HG02943 (cell line): ENCODE measurements around the gene CEP250.

Experiments
- ATAC-seq: cut with Tn5 transposase; IDR thresholded peaks from one replicate; pipeline ENCODE4 v1.9.1; 2021; ENCODE audit warnings: mild to moderate bottlenecking, low read depth, moderate library complexity; ENCODE audit not compliant: unreplicated experiment

The CEP250 gene

DNA sequence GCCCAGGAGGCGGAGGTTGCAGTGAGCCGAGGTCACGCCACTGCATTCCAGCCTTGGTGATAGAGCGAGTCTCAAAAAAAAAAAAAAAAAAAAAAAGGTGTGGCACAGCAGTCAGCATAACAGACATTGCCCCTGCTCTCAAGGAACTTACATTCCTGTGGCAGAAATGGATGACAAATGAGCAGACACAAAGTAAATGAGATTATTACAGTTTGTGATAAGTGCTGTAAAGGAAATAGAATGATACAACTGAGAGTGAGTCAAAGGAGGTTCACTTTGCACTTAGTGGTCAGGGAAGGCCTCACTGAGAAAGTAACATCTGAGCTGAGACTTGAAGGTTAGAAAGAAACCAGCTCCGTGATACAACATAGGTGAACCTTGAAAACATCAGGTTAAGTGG is 36.4 kb downstream of the CEP250 start:
- ATAC-seq: no peak

DNA sequence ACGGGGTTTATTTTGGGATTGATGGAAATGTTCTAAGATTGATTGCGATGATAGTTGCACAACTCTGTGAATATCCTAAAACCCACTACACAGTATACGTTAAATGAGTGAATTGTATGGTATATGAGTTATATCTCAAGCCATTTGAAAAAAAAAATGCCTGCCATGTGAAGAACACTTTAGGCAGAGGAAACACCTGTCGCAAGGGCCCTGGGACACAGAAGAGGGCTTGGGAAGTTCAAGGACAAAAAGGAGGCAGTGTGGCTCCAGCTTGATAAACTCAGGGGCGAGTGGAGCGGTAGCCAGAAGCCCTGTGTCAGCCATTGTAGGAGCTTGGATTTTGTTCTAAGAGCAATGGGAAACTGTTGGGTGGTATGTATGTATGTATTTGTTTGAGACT is 37.0 kb downstream of the CEP250 start:
- no peak for ATAC-seq

DNA sequence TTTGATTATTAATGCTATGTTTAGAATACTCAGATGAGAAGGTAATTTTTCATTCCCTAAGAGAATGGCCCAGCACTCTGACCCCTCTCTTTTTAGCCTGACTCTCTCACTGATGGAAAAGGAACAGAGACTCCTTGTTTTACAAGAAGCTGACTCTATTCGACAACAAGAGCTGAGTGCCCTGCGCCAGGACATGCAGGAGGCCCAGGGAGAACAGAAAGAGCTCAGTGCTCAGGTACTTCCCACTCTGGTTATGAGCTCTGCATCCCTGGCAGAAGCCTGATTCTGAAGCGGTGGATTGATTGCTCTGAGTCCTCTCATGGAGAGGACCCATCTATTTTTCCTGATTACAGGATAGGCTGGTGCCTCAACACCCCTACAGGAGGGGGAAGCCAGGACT is 41.1 kb downstream of the CEP250 start:
- no peak for ATAC-seq

DNA sequence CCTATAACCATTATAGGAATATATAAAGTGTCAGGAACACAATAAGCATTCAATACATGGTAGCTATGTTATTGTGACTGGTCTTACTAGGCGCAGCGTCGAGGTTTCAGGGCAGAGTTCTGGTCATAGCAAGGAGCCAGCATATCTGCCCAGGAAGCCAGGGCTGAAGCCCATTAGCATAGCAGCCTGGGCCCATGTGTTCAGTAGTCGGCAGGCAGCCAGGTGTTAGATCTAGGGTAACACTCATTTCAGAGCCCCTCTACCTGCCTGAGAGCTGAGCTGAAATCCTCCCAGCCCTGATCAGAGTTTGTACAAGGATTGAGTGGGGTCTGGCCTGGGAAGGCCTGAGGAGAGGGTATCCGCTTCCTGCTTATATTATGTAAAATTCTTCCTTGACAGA is 41.9 kb downstream of the CEP250 start:
- ATAC-seq: no peak

DNA sequence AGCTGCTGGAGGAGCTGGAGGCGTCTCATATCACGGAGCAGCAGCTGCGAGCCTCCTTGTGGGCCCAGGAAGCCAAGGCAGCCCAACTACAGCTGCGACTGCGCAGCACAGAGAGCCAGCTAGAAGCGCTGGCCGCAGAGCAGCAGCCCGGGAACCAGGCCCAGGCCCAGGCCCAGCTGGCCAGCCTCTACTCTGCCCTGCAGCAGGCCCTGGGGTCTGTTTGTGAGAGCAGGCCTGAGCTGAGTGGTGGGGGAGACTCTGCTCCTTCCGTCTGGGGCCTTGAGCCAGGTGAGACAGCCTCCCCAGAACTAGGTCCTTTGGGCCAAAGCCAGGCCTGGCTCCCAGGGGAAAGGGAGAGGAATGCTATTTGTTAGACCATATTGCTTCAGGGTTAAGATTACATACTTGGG is 42.4 kb downstream of the CEP250 start:
- ATAC-seq: no peak

DNA sequence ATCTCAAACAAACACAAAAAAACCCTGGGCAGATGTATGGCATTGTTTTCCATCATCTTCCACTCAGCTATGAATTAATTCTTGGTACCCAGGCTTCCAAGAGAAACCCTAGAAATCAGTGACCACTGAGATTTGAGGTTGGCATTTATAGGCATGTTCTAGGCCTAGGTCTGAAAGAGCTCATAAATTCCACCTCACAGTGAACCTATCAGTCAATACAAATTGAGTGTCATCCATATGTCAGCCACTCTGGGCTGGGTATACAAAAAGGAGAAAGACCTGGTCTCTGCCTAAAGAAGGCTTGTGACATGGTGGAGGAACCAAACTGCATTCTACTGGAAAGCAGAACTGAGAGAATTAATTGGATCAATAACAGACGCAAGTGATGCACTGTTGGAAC is 43.9 kb downstream of the CEP250 start:
- no peak for ATAC-seq

DNA sequence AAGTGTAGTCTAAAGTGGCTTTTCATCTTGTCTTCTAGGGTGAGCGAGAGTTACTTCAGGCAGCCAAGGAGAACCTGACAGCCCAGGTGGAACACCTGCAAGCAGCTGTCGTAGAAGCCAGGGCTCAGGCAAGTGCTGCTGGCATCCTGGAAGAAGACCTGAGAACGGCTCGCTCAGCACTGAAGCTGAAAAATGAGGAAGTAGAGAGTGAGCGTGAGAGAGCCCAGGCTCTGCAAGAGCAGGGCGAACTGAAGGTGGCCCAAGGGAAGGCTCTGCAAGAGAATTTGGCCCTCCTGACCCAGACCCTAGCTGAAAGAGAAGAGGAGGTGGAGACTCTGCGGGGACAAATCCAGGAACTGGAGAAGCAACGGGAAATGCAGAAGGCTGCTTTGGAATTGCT is 47.0 kb downstream of the CEP250 start:
- no peak for ATAC-seq

DNA sequence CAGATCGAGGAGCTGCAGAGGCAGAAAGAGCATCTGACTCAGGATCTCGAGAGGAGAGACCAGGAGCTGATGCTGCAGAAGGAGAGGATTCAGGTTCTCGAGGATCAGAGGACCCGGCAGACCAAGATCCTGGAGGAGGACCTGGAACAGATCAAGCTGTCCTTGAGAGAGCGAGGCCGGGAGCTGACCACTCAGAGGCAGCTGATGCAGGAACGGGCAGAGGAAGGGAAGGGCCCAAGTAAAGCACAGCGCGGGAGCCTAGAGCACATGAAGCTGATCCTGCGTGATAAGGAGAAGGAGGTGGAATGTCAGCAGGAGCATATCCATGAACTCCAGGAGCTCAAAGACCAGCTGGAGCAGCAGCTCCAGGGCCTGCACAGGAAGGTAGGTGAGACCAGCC is 47.9 kb downstream of the CEP250 start:
- no peak for ATAC-seq

DNA sequence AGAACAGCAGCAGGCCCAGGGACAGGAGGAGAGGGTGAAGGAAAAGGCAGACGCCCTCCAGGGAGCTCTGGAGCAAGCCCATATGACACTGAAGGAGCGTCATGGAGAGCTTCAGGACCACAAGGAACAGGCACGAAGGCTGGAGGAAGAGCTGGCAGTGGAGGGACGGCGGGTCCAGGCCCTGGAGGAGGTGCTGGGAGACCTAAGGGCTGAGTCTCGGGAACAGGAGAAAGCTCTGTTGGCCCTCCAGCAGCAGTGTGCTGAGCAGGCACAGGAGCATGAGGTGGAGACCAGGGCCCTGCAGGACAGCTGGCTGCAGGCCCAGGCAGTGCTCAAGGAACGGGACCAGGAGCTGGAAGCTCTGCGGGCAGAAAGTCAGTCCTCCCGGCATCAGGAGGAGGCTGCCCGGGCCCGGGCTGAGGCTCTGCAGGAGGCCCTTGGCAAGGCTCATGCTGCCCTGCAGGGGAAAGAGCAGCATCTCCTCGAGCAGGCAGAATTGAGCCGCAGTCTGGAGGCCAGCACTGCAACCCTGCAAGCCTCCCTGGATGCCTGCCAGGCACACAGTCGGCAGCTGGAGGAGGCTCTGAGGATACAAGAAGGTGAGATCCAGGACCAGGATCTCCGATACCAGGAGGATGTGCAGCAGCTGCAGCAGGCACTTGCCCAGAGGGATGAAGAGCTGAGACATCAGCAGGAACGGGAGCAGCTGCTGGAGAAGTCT is 48.6 kb downstream of the CEP250 start:
- no peak for ATAC-seq

DNA sequence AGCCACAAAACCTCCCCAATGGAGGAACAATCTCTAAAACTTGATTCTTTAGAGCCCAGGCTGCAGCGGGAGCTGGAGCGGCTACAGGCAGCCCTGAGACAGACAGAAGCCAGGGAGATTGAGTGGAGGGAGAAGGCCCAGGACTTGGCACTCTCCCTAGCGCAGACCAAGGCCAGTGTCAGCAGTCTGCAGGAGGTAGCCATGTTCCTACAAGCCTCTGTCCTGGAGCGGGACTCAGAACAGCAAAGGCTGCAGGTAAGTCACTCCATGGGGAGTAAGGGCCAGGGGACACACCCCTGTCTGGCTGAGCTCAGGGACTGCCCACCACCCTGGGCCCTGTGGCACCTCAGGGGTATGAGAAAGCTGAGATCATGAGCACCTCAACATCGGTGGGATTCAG is 49.4 kb downstream of the CEP250 start:
- ATAC-seq: no peak

DNA sequence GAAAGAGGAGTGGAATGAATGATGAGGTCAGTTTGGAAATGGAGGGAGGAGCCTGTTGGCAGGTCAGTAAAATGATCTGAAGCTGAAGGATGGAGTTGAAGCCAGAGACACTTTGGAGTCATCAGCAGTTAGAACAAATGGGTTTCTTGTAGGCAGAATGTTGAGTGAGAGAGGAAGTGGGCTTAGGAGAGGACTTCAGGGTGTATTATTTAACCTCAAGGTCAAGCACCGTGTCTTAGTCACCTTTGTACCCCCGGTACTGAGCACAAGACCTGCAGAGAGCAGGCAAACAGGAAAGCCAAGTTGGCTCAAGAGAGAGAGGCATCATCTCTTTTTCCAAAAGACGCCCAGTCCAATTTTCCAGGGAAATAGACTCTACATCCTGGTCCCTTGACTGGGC is 50.8 kb downstream of the CEP250 start:
- ATAC-seq: no peak

DNA sequence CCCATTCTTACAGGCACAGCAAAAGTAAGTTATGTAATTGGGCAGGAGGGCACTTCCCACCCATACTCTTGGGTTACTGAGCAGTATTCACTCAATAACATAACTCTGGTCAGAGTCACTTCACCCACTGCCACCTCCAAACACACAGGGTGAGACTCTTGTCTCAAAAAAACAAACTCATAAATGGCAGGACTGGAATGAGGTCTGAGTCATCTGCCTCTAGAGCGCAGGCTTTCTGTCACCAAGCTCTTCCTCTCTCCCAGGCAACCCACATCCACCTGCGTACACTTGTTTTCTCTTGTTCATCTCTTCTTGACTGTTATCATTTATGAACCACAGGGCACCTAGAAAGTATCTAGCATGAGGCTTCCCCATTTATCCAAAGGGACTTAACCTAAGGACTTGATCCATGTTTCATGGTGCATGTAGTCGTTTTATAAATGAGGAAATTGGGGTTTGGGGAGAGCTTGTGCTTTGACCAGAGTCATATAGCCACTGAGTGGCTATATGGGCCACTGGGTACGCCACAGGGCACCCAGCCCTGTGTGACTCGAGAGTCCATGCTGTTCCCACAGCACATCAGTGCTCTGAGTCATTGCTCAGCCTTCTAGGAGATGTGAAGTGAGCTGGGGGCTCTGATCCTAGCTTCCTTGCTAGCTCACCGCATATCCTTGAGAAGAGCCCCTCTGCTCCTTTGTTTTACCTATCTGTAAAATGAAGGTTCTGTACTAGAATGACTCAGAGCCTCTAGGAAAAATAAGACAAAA is 51.7 kb downstream of the CEP250 start:
- no peak for ATAC-seq

DNA sequence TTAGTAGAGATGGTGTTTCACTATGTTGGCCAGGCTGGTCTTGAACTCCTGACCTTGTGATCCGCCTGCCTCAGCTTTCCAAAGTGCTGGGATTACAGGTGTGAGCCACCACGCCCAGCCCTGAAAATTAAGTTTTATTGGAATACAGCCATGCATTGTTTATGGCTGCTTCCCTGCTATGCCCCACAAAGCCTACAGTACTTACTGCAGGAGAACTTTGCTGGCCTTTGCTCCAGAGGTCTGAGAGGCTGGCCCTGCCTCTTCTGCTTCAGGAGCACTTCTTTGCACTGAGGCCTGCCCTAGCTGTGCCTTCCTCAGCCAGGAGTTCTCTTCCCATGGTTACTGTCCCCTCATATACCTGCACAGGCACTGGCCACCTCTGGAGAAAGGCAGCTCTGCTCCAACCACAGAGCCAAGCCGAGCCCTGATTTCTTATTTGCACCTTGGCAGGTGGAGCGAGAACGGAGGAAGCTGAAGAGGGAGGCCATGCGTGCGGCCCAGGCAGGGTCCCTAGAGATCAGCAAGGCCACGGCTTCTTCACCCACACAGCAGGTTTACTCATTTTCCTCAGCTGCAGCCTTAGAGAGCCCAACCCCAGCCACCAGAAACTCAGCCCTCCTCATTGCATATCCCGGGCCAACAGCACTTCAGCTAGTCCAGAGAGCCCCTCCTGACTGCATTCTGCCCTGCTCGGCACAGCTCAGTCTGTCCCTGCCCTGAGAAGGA is 53.3 kb downstream of the CEP250 start:
- ATAC-seq: no peak

DNA sequence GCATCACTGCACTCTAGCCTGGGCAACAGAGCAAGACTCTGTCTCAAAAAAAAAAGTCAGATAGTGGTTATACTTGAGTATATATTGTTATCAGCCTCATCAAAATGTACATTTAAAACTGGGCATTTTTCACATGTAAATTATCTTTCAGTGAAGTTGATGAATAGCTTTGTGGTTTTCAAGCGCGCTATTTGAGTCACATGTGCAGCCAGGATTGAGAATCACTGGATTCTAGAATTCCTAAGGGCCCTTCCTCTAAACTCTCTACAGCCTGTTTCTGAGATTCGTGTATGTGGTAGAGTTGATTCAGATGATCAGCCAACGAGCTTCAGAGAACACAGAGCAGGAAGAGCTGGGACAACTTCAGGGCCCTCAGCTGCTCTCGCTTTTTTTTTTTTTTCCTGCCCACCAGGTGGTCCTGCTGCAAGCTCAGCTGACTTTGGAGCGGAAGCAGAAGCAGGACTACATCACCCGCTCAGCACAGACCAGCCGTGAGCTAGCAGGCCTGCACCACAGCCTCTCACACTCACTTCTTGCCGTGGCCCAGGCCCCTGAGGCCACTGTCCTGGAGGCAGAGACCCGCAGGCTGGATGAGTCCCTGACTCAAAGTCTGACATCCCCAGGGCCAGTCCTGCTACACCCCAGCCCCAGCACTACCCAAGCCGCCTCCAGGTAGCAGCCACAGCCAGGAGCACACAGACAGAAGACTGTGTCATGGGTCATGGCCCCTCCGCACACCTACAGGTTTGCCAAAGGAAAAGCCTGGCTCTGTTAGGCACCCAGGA is 55.7 kb downstream of the CEP250 start:
- no peak for ATAC-seq

DNA sequence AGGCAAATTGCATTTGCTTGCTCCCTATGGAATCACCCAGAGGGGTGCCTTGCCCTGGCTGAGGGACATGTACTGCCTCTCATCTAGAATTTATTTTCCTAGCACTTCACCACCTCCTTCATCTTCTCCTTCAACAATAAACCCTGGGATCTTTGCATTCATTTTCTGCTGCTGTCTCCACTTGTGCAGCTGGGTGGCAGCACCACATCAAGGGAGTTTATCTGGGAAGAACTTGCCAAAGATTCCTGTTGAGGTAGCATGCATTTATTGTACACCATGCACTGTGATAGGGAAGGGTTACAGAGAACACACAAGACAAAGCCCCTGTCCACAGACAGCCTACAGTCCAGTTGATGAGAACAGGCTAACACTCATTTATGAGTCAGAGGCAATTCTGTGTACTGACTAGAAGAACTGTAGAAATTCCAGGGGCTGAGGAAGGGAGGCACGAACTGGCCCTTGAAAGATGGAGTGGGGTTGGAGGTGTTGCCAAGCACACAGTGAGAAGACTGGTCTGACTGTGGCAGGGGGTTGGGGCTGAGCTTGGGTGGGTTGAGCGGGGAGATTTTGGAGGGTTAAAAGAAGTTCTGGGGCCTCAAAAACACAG is 56.5 kb downstream of the CEP250 start:
- no peak for ATAC-seq

DNA sequence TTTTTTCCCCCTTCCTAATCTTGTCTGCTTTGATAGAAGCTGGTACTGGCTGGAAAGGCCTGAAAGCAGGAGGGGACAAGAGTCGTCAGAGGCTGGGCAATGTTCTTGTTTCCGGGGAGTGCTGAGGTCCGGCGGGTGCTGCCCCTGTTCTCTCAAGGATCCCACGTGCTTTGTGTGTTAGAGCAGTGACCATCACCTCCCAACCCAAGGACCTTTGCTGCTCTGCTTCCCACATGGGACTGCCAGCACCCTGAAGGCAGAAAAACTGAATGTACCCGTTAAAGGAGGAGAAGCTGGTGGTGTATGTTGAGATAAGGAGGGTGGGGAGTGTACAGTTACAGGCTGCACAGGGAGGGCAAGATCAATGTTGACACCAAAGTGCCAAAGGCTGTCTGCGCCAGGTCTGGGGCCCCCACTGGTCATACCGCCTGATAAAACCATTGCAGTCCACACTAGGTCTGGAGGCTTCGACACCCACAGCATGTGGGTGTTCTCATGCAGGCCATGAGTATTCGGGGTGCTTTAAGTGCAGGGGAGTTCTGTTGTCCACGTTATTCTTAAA is 59.1 kb downstream of the CEP250 start:
- ATAC-seq: no peak

DNA sequence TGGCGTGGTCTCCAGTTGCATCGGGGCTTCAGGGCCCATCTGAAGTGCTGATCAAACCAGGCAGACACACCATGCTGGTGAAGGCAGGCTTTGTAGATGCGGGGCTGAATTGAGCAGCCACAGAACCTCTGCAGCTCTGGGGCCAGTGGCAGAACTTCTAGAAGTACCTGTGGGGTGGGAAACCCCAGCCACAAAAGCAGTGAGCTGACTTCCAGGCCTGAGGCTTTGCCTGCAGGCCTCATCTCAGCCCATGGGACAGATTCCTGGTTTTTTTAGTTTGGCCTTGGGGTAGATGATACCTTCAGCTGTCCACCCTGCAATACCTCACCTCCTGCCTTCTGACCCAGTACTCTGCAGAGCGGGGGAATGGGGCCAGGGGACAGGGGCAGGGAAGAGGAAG is 59.9 kb downstream of the CEP250 start:
- ATAC-seq: no peak

DNA sequence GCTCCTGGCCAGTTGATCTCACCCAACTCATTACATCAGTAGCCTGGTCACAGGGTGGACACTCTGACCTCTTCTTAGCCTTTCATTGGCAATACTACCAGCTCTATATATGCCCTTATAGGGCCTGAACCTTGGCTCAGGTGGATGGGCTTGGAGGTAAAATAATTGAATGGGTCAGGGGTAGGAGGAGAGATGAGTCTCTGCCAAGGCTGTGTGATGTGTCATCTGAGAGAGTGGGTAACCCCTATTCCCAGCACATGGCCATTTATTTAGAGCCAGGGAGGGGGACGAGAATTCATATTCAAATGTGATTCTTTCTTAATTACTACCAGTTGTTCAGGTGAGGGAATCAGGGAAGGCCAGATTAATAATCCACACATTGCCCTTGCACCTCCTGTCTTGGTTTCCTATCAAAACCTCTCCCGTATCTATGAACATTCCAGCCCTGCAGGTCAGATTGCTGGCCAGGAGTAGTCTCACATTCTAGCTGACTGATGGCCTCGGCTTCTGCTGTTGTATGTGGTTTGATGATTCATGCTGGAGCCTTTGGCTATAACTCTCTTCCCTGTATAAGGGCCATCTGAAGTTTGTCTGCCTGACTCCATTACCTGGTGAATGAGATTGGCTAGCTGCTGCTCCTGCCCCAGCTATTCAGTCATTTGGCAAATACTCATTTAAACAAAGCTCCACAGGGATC is 60.7 kb downstream of the CEP250 start:
- ATAC-seq: no peak

DNA sequence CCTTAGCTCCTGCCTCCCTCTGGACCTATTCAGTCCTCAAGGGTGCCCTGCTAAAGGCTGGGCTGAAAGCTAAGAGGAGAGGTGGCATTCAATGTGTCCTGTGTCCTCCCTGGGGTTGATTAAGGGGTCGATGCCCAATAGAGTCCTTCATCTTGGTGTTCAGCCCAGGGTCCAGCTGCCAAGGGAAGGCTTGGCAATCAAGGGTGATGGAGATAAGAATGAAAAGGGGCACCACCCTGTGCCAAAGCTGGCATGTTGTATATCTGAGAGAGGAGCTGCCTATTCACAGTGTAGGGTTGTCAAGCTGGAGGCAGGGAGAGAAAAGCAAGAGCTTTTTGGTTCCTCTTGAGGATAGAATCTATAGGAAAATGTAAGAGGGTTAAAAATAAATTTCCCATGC is 61.7 kb downstream of the CEP250 start:
- no peak for ATAC-seq
